Measurements from ENCODE around the gene CYP27C1. TPM values are rescaled to one million over a fixed set of nuclear protein-coding genes. Genes with fewer than 3 reads are reported as not detected.

CYP27C1 gene
- total and polyA plus RNA-seq, 2 experiments from 2014 or later: 1.8 to 2.9 TPM

GRCh38 chr2:127175751-127176354, 44.2 kb downstream of the CYP27C1 start:
- peaks cover 17% of the 10 kb centered on the region for H3K9me3 Mint-ChIP-seq
- Histone ChIP-seq H3K4me1 (ENCODE audit: insufficient read depth) (no peaks in the 10 kb centered on the region), H3K4me2 (no peak overlapping the region), H3K9me2 (ENCODE audit: insufficient read depth) (no peaks in the 10 kb centered on the region), H2AFZ (peak overlapping the region; percentile 56; the same call in 1 of the 2 replicates), H3K36me3 (ENCODE audit: insufficient read depth) (no peaks in the 10 kb centered on the region), H3K4me3 (no peak overlapping the region), H3K27ac (ENCODE audit: low read depth) (no peak overlapping the region), H3K79me2 (replicated peaks; ENCODE audit: insufficient read depth) (no peaks in the 10 kb centered on the region), H4K20me1 (replicated peaks; ENCODE audit: insufficient read depth) (no peaks in the 10 kb centered on the region), H3K27me3 (ENCODE audit: insufficient read depth) (no peaks in the 10 kb centered on the region), H3F3A (replicated peaks; ENCODE audit: low read depth) (no peaks in the 10 kb centered on the region)
- H3K27ac Mint-ChIP-seq: no peak overlapping the region
- H3K27me3 Mint-ChIP-seq (ENCODE audit: insufficient read depth, low read depth, poor library complexity): peaks cover 17% of the 10 kb centered on the region
- DNase-seq (ENCODE audit: low spot score) (no peak), ATAC-seq (no peak)
- peaks cover 3% of the 10 kb centered on the region; the same call in 1 of the 3 replicates for H3K36me3 Mint-ChIP-seq (ENCODE audit: low read depth)
- no peak overlapping the region for H3K4me3 Mint-ChIP-seq
- H3K4me1 Mint-ChIP-seq: peaks cover 11% of the 10 kb centered on the region
- TF ChIP-seq STAT1 (IDR thresholded peaks at IDR 0.05; ENCODE audit: unreplicated experiment) (no peak), EZH2 (IDR thresholded peaks at IDR 0.05; ENCODE audit: low read depth, unreplicated experiment) (no peak), JUNB (IDR thresholded peaks at IDR 0.05; ENCODE audit: unreplicated experiment) (no peak), ZNF331 (CRISPR knock-in tag; IDR thresholded peaks at IDR 0.05; ENCODE audit: low read depth) (no peak)

GRCh38 chr2:127175041-127175721, 44.9 kb downstream of the CYP27C1 start:
- no peak for DNase-seq (ENCODE audit: low spot score)
- no peak overlapping the region for H3K27ac ChIP-seq (ENCODE audit: low read depth)
- no peaks in the 10 kb centered on the region for H4K20me1 ChIP-seq (replicated peaks; ENCODE audit: insufficient read depth)
- H3K4me2 ChIP-seq: no peak overlapping the region
- H3K79me2 ChIP-seq (replicated peaks; ENCODE audit: insufficient read depth): no peaks in the 10 kb centered on the region
- H3K4me1 ChIP-seq (ENCODE audit: insufficient read depth): no peaks in the 10 kb centered on the region
- no peak overlapping the region for H3K4me3 Mint-ChIP-seq
- no peak for ATAC-seq
- no peak overlapping the region for H3K27ac Mint-ChIP-seq
- no peak overlapping the region for H2AFZ ChIP-seq
- no peak overlapping the region for H3K4me3 ChIP-seq
- no peaks in the 10 kb centered on the region for H3K9me2 ChIP-seq (ENCODE audit: insufficient read depth)
- peaks cover 14% of the 10 kb centered on the region for H3K4me1 Mint-ChIP-seq
- H3K9me3 Mint-ChIP-seq: peaks cover 12% of the 10 kb centered on the region
- H3K27me3 ChIP-seq (ENCODE audit: insufficient read depth): no peaks in the 10 kb centered on the region
- no peaks in the 10 kb centered on the region; the same call in 2 of the 3 replicates for H3K36me3 Mint-ChIP-seq (ENCODE audit: low read depth)
- no peaks in the 10 kb centered on the region for H3K36me3 ChIP-seq (ENCODE audit: insufficient read depth)
- peaks cover 17% of the 10 kb centered on the region for H3K27me3 Mint-ChIP-seq (ENCODE audit: insufficient read depth, low read depth, poor library complexity)
- H3F3A ChIP-seq (replicated peaks; ENCODE audit: low read depth): no peaks in the 10 kb centered on the region
- no peak for TF ChIP-seq NANOG (IDR thresholded peaks at IDR 0.05; ENCODE audit: borderline replicate concordance)
- no peak for TF ChIP-seq CREB1 (CRISPR knock-in tag; IDR thresholded peaks at IDR 0.05; ENCODE audit: low read depth)
- no peak for TF ChIP-seq REST (IDR thresholded peaks at IDR 0.05; ENCODE audit: unreplicated experiment)
- TF ChIP-seq POLR2AphosphoS5 (IDR thresholded peaks at IDR 0.05; ENCODE audit: low read depth): no peak

All from GM23338 (cell line).